ENCODE results near the gene USP10.
A peak's percentile ranks its signal among the peaks of the same experiment; 100 is the strongest.

The USP10 gene, protein sequence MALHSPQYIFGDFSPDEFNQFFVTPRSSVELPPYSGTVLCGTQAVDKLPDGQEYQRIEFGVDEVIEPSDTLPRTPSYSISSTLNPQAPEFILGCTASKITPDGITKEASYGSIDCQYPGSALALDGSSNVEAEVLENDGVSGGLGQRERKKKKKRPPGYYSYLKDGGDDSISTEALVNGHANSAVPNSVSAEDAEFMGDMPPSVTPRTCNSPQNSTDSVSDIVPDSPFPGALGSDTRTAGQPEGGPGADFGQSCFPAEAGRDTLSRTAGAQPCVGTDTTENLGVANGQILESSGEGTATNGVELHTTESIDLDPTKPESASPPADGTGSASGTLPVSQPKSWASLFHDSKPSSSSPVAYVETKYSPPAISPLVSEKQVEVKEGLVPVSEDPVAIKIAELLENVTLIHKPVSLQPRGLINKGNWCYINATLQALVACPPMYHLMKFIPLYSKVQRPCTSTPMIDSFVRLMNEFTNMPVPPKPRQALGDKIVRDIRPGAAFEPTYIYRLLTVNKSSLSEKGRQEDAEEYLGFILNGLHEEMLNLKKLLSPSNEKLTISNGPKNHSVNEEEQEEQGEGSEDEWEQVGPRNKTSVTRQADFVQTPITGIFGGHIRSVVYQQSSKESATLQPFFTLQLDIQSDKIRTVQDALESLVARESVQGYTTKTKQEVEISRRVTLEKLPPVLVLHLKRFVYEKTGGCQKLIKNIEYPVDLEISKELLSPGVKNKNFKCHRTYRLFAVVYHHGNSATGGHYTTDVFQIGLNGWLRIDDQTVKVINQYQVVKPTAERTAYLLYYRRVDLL

GRCh38 chr16:84699712-84700445, at the start of gene USP10:
Gene USP10, plus strand, starts transcription at chr16:84700000. Its CDS starts 91 bp downstream, at chr16:84700091.
- peak within 1 kb of the TSS; percentile 88 for H3K27ac ChIP-seq (ENCODE audit: low read depth, low read length)

GRCh38 chr16:84650062-84650991, 49.5 kb upstream of the USP10 start:
- Histone ChIP-seq H3K27ac (ENCODE audit: low read depth, low read length) (no peak overlapping the region), H3K4me1 (ENCODE audit: control insufficient read depth, insufficient read depth, low read length) (peaks cover 5% of the 10 kb centered on the region; the same call in 1 of the 2 replicates), H3K4me3 (ENCODE audit: low read depth, low read length) (no peak overlapping the region), H3K27me3 (ENCODE audit: control insufficient read depth, insufficient read depth, low read length) (peaks cover 17% of the 10 kb centered on the region), H3K36me3 (ENCODE audit: control insufficient read depth, insufficient read depth, low read length) (peaks cover 13% of the 10 kb centered on the region), H3K9ac (ENCODE audit: low read depth, low read length) (no peak overlapping the region), H3K9me3 (ENCODE audit: control insufficient read depth, insufficient read depth, low read length) (no peaks in the 10 kb centered on the region)

More at GRCh38 chr16:84699712-84700445, at the start of gene USP10:
- peak within 1 kb of the TSS; percentile 95 for H3K9ac ChIP-seq (ENCODE audit: low read depth, low read length)
- H3K9me3 ChIP-seq (ENCODE audit: control insufficient read depth, insufficient read depth, low read length), result no peaks in the 10 kb centered on the region
- H3K36me3 ChIP-seq (ENCODE audit: control insufficient read depth, insufficient read depth, low read length), result peaks cover 4% of the 10 kb centered on the region; the same call in 1 of the 2 replicates
- peaks cover 27% of the 10 kb centered on the region for H3K4me1 ChIP-seq (ENCODE audit: control insufficient read depth, insufficient read depth, low read length)
- H3K4me3 ChIP-seq (ENCODE audit: low read depth, low read length), result peak within 1 kb of the TSS; percentile 84
- no peaks in the 10 kb centered on the region for H3K27me3 ChIP-seq (ENCODE audit: control insufficient read depth, insufficient read depth, low read length)

DNA sequence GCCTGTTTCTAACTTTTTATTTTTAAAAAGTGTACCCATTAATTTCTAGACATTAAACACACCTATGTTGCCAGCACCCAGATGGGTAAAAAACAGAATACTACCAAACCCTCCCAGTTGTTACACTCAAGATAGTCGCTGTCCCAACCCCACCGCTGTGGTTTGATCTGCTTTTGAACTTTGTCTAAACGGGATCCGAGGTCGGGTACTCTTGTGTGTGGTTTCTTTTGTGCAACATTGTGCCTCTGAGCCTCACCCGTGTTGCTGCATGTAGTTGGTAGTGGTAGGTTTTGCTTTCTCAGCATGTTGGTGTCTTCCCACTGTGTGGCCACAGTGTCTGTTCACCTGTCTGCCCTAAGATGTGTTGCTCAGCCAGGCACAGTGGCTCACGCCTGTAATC, 47.2 kb upstream of the USP10 start:
- H3K9ac ChIP-seq (ENCODE audit: low read depth, low read length), result no peak overlapping the region
- H3K36me3 ChIP-seq (ENCODE audit: control insufficient read depth, insufficient read depth, low read length), result peaks cover 23% of the 10 kb centered on the region
- no peak overlapping the region for H3K27ac ChIP-seq (ENCODE audit: low read depth, low read length)
- peaks cover 5% of the 10 kb centered on the region; the same call in 1 of the 2 replicates for H3K4me1 ChIP-seq (ENCODE audit: control insufficient read depth, insufficient read depth, low read length)
- H3K27me3 ChIP-seq (ENCODE audit: control insufficient read depth, insufficient read depth, low read length), result peaks cover 14% of the 10 kb centered on the region
- no peaks in the 10 kb centered on the region for H3K9me3 ChIP-seq (ENCODE audit: control insufficient read depth, insufficient read depth, low read length)
- no peak overlapping the region for H3K4me3 ChIP-seq (ENCODE audit: low read depth, low read length)

GRCh38 chr16:84654238-84654637, 45.6 kb upstream of the USP10 start:
- Histone ChIP-seq H3K4me1 (ENCODE audit: control insufficient read depth, insufficient read depth, low read length) (peaks cover 3% of the 10 kb centered on the region; the same call in 1 of the 2 replicates), H3K9ac (ENCODE audit: low read depth, low read length) (no peak overlapping the region), H3K27ac (ENCODE audit: low read depth, low read length) (no peak overlapping the region), H3K4me3 (ENCODE audit: low read depth, low read length) (no peak overlapping the region), H3K27me3 (ENCODE audit: control insufficient read depth, insufficient read depth, low read length) (peaks cover 4% of the 10 kb centered on the region), H3K36me3 (ENCODE audit: control insufficient read depth, insufficient read depth, low read length) (peaks cover 39% of the 10 kb centered on the region), H3K9me3 (ENCODE audit: control insufficient read depth, insufficient read depth, low read length) (no peaks in the 10 kb centered on the region)

- Histone ChIP-seq H3K27me3 (ENCODE audit: control insufficient read depth, insufficient read depth, low read length) (no peaks in the 10 kb centered on the region), H3K4me3 (ENCODE audit: low read depth, low read length) (no peak overlapping the region), H3K9me3 (ENCODE audit: control insufficient read depth, insufficient read depth, low read length) (no peaks in the 10 kb centered on the region), H3K27ac (ENCODE audit: low read depth, low read length) (no peak overlapping the region), H3K4me1 (ENCODE audit: control insufficient read depth, insufficient read depth, low read length) (no peaks in the 10 kb centered on the region), H3K9ac (ENCODE audit: low read depth, low read length) (no peak overlapping the region), H3K36me3 (ENCODE audit: control insufficient read depth, insufficient read depth, low read length) (peaks cover 46% of the 10 kb centered on the region)
These were observed 44.8 kb upstream of the USP10 start for GRCh38 chr16:84654998-84655397.

GRCh38 chr16:84656649-84657048, 43.2 kb upstream of the USP10 start:
- H3K9me3 ChIP-seq (ENCODE audit: control insufficient read depth, insufficient read depth, low read length), result no peaks in the 10 kb centered on the region
- no peak overlapping the region for H3K4me3 ChIP-seq (ENCODE audit: low read depth, low read length)
- H3K27ac ChIP-seq (ENCODE audit: low read depth, low read length), result no peak overlapping the region
- H3K9ac ChIP-seq (ENCODE audit: low read depth, low read length), result no peak overlapping the region
- H3K27me3 ChIP-seq (ENCODE audit: control insufficient read depth, insufficient read depth, low read length), result no peaks in the 10 kb centered on the region
- H3K36me3 ChIP-seq (ENCODE audit: control insufficient read depth, insufficient read depth, low read length), result peaks cover 55% of the 10 kb centered on the region
- H3K4me1 ChIP-seq (ENCODE audit: control insufficient read depth, insufficient read depth, low read length), result no peaks in the 10 kb centered on the region

- peaks cover 58% of the 10 kb centered on the region for H3K36me3 ChIP-seq (ENCODE audit: control insufficient read depth, insufficient read depth, low read length)
These were observed 42.5 kb upstream of the USP10 start for GRCh38 chr16:84657229-84657837.

DNA sequence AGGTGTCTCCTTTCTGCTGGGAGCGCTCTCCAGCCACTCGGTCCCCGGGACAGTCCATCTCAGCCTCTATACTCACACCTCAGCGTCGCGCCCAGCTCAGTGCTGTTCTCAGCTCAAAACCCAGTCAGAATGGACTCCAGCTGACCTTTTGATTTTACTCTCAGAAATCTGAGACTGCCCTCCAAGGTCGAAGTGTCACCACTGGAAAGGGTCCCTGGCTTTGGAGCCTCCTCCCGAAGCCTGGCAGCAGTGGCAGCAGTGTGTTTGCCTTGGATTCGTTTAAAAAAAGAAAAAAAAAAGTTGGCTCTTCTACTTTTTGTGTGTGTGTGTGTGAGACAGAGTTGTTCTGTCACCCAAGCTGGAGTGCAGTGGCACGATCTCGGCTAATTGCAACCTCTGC, 41.1 kb upstream of the USP10 start:
- Histone ChIP-seq H3K4me1 (ENCODE audit: control insufficient read depth, insufficient read depth, low read length) (no peaks in the 10 kb centered on the region), H3K9ac (ENCODE audit: low read depth, low read length) (no peak overlapping the region), H3K4me3 (ENCODE audit: low read depth, low read length) (no peak overlapping the region), H3K9me3 (ENCODE audit: control insufficient read depth, insufficient read depth, low read length) (no peaks in the 10 kb centered on the region), H3K27me3 (ENCODE audit: control insufficient read depth, insufficient read depth, low read length) (no peaks in the 10 kb centered on the region), H3K36me3 (ENCODE audit: control insufficient read depth, insufficient read depth, low read length) (peaks cover 56% of the 10 kb centered on the region), H3K27ac (ENCODE audit: low read depth, low read length) (no peak overlapping the region)

More at GRCh38 chr16:84657229-84657837, 42.5 kb upstream of the USP10 start:
- Histone ChIP-seq H3K27ac (ENCODE audit: low read depth, low read length) (no peak overlapping the region), H3K9ac (ENCODE audit: low read depth, low read length) (no peak overlapping the region), H3K4me1 (ENCODE audit: control insufficient read depth, insufficient read depth, low read length) (no peaks in the 10 kb centered on the region), H3K4me3 (ENCODE audit: low read depth, low read length) (no peak overlapping the region), H3K27me3 (ENCODE audit: control insufficient read depth, insufficient read depth, low read length) (no peaks in the 10 kb centered on the region), H3K9me3 (ENCODE audit: control insufficient read depth, insufficient read depth, low read length) (no peaks in the 10 kb centered on the region)

- Histone ChIP-seq H3K4me1 (ENCODE audit: control insufficient read depth, insufficient read depth, low read length) (no peaks in the 10 kb centered on the region), H3K4me3 (ENCODE audit: low read depth, low read length) (no peak overlapping the region), H3K9ac (ENCODE audit: low read depth, low read length) (no peak overlapping the region), H3K27me3 (ENCODE audit: control insufficient read depth, insufficient read depth, low read length) (no peaks in the 10 kb centered on the region), H3K27ac (ENCODE audit: low read depth, low read length) (no peak overlapping the region), H3K36me3 (ENCODE audit: control insufficient read depth, insufficient read depth, low read length) (peaks cover 56% of the 10 kb centered on the region), H3K9me3 (ENCODE audit: control insufficient read depth, insufficient read depth, low read length) (no peaks in the 10 kb centered on the region)
These were observed 40.0 kb upstream of the USP10 start for GRCh38 chr16:84659656-84660300.
